HG03159 (cell line): ENCODE results near the gene EMD.
A peak's percentile ranks its signal among the peaks of the same experiment; 100 is the strongest.

ENCODE experiments used
- ATAC-seq: cut with Tn5 transposase; IDR thresholded peaks from one replicate; pipeline ENCODE4 v1.9.1; 2021; ENCODE audit warnings: mild to moderate bottlenecking, moderate library complexity; ENCODE audit not compliant: unreplicated experiment

EMD gene

GRCh38 chrX:154412468-154412867, 33.4 kb downstream of the EMD start:
- ATAC-seq = no peak

GRCh38 chrX:154413142-154413541, 34.0 kb downstream of the EMD start:
- no peak for ATAC-seq

GRCh38 chrX:154417157-154417556, 38.1 kb downstream of the EMD start:
- no peak for ATAC-seq

GRCh38 chrX:154419189-154419588, 40.1 kb downstream of the EMD start:
- ATAC-seq = no peak

- no peak for ATAC-seq
These were observed 40.8 kb downstream of the EMD start for GRCh38 chrX:154419688-154420401.

GRCh38 chrX:154420402-154420756, 41.3 kb downstream of the EMD start:
- no peak for ATAC-seq

- ATAC-seq = no peak
These were observed 48.0 kb downstream of the EMD start for GRCh38 chrX:154426916-154427770.

GRCh38 chrX:154428176-154429171, 49.4 kb downstream of the EMD start, which contains the start of gene ATP6AP1:
Gene ATP6AP1, plus strand, starts transcription at chrX:154428677. Its CDS starts 16 bp downstream, at chrX:154428693.
- peak; percentile 95 for ATAC-seq

GRCh38 chrX:154429711-154430110, 50.6 kb downstream of the EMD start:
- no peak for ATAC-seq

- ATAC-seq = no peak
These were observed 51.4 kb downstream of the EMD start for GRCh38 chrX:154430479-154430878.

- ATAC-seq = no peak
These were observed 51.8 kb downstream of the EMD start for GRCh38 chrX:154430916-154431315.
